SK-N-SH (cell line): ENCODE data around the gene SORBS2. TPM values are rescaled to one million over a fixed set of nuclear protein-coding genes. Genes with fewer than 3 reads are reported as not detected.

Source experiments
- CTCF ChIA-PET: fragments of 300-600, 350-600 bp; formaldehyde crosslinking; extraction: SDS; loops from one replicate; lab custom pipeline; 2021; lab: Yijun Ruan, JAX
- POLR2A ChIA-PET: fragments of 350-600 bp; sonication (Branson Sonifier 250); formaldehyde crosslinking; extraction: SDS; loops from one replicate; lab custom pipeline; 2020; ENCODE audit warnings: antibody characterized with exemption, inconsistent platforms; lab: Yijun Ruan, JAX
- DNase-seq: peaks from one replicate; pipeline ENCODE4 v3.0.0; 2012
- H2AFZ ChIP-seq: fragments of 200-600 bp; sonication (generic); 2 replicates; pipeline ENCODE4 v1.8.1; 2016; ENCODE audit warnings: antibody characterized with exemption, mild to moderate bottlenecking, low read depth
- H3F3A ChIP-seq: fragments of 200-600 bp; sonication (generic); replicated peaks from 2 replicates; pipeline ENCODE3; 2016; ENCODE audit warnings: antibody characterized with exemption, mild to moderate bottlenecking; ENCODE audit not compliant: insufficient read depth
- H3K27ac ChIP-seq, 2 experiments: fragments of 200-500 bp in 1 of 2; fragments of 200-600 bp in 1 of 2; sonication (Bioruptor generic) in 1 of 2; sonication (generic), shearing (Covaris generic) in 1 of 2; 2 replicates each; pipeline versions ENCODE4 v1.5.1 to v1.6.1; 2014 to 2016; ENCODE audit warnings: low read depth in 2 of 2, inconsistent platforms in 1 of 2, low read length in 1 of 2, mild to moderate bottlenecking in 1 of 2, mixed read lengths in 1 of 2
- H3K27me3 ChIP-seq: fragments of 200-600 bp; sonication (generic), shearing (Covaris generic); 2 replicates; pipeline ENCODE4 v1.6.1; 2016; ENCODE audit warnings: mixed run types; ENCODE audit not compliant: insufficient read depth
- H3K36me3 ChIP-seq, 2 experiments: fragments of 200-500 bp in 1 of 2; fragments of 200-600 bp in 1 of 2; sonication (Bioruptor generic) in 1 of 2; sonication (generic) in 1 of 2; replicated peaks in 1 of 2; 2 replicates each; pipeline versions ENCODE3 to v1.5.1; 2014 to 2016; ENCODE audit warnings: low read length in 1 of 2, mild to moderate bottlenecking in 1 of 2; ENCODE audit not compliant: insufficient read depth in 2 of 2, control insufficient read depth in 1 of 2
- H3K4me1 ChIP-seq, 2 experiments: fragments of 200-500 bp in 1 of 2; fragments of 200-600 bp in 1 of 2; sonication (Bioruptor generic) in 1 of 2; sonication (generic), shearing (Covaris generic) in 1 of 2; 2 replicates each; pipeline versions ENCODE4 v1.5.1 to v1.6.1; 2014 to 2016; ENCODE audit warnings: low read depth in 1 of 2, low read length in 1 of 2, mixed run types in 1 of 2; ENCODE audit not compliant: insufficient read depth in 2 of 2, control insufficient read depth in 1 of 2
- H3K4me2 ChIP-seq: fragments of 200-600 bp; sonication (generic), shearing (Covaris generic); 2 replicates; pipeline ENCODE4 v1.6.1; 2017; ENCODE audit warnings: mixed run types
- H3K4me3 ChIP-seq, 2 experiments: fragments of 200-500 bp in 1 of 2; fragments of 200-600 bp in 1 of 2; sonication (Bioruptor generic) in 1 of 2; sonication (generic), shearing (Covaris generic) in 1 of 2; 2 replicates each; pipeline versions ENCODE4 v1.5.1 to v1.8.1; 2014 to 2016; ENCODE audit warnings: low read depth in 2 of 2, inconsistent platforms in 1 of 2, low read length in 1 of 2, mild to moderate bottlenecking in 1 of 2, mixed read lengths in 1 of 2, moderate library complexity in 1 of 2
- H3K79me2 ChIP-seq: fragments of 200-600 bp; sonication (generic); 2 replicates; pipeline ENCODE4 v1.8.1; 2017; ENCODE audit warnings: mild to moderate bottlenecking; ENCODE audit not compliant: insufficient read depth
- H3K9ac ChIP-seq: fragments of 200-600 bp; sonication (generic); 2 replicates; pipeline ENCODE4 v1.6.1; 2017; ENCODE audit warnings: mixed run types
- H3K9me2 ChIP-seq: fragments of 200-600 bp; sonication (generic); 2 replicates; pipeline ENCODE4 v1.6.1; 2017; ENCODE audit warnings: mixed run types
- H3K9me3 ChIP-seq: fragments of 200-600 bp; sonication (generic); 2 replicates; pipeline ENCODE4 v1.6.1; 2017; ENCODE audit warnings: mixed run types, mild to moderate bottlenecking, moderate library complexity
- H4K20me1 ChIP-seq: fragments of 200-600 bp; sonication (generic); 2 replicates; pipeline ENCODE4 v1.6.1; 2017; ENCODE audit warnings: mild to moderate bottlenecking, mixed run types; ENCODE audit not compliant: insufficient read depth
- FOXJ3 ChIP-seq: sonication (generic); formaldehyde crosslinking; IDR thresholded peaks from 2 replicates; pipeline ENCODE4 v1.5.1; 2020; ENCODE audit warnings: mild to moderate bottlenecking, missing genetic modification reagents
- GABPA ChIP-seq: IDR thresholded peaks from 2 replicates; pipeline ENCODE4 v1.4.0; 2012; ENCODE audit warnings: low read depth, mild to moderate bottlenecking
- MAX ChIP-seq: IDR thresholded peaks from 2 replicates; pipeline ENCODE4 v1.4.0; 2012; ENCODE audit warnings: low read depth
- NFIC ChIP-seq: IDR thresholded peaks from 2 replicates; pipeline ENCODE4 v1.4.0; 2012; ENCODE audit warnings: borderline replicate concordance
- REST ChIP-seq: IDR thresholded peaks from 2 replicates; pipeline ENCODE4 v1.6.1; 2012; ENCODE audit warnings: mild to moderate bottlenecking, low read depth, low read length, moderate library complexity
- SMC3 ChIP-seq: IDR thresholded peaks from 2 replicates; pipeline ENCODE4 v1.6.1; 2012; ENCODE audit warnings: low read depth, low read length, improper control_type of control experiment
- TCF12 ChIP-seq: IDR thresholded peaks from 2 replicates; pipeline ENCODE4 v1.4.0; 2012
- TEAD4 ChIP-seq: IDR thresholded peaks from 2 replicates; pipeline ENCODE4 v1.4.0; 2012; ENCODE audit warnings: mild to moderate bottlenecking, borderline replicate concordance; ENCODE audit not compliant: insufficient read depth
- WGBS: methylation state at CpG from one replicate; pipeline ENCODE4 v1.1.6; 2017; ENCODE audit warnings: low lambda C conversion rate; 5-methylcytosine and 5-hydroxymethylcytosine counted together
- polyA plus RNA-seq, 3 experiments: library from polyadenylated mRNA; depleted of rRNA; stranded (reverse); fragments of >200 nt; gene quantifications; 2 replicates each; pipeline ENCODE4 v1.2.3, GENCODE V29; 2012

SORBS2 gene
- polyA plus RNA-seq, 1 of the 3 experiments (the other 2 are of a cell fraction): 2.5 TPM

GRCh38 chr4:185782523-185782922 lies 29.5 kb downstream of the SORBS2 start:
- peak; percentile 28 for DNase-seq
- Histone ChIP-seq H3K4me3 (no peak overlapping the region), H3F3A (peaks cover 3% of the 10 kb centered on the region), H4K20me1 (no peaks in the 10 kb centered on the region), H3K36me3 (no peaks in the 10 kb centered on the region), H3K9ac (no peak overlapping the region), H3K27ac (no peak overlapping the region), H2AFZ (no peak overlapping the region), H3K79me2 (no peaks in the 10 kb centered on the region), H3K9me3 (no peaks in the 10 kb centered on the region), H3K4me1 (no peaks in the 10 kb centered on the region), H3K27me3 (no peaks in the 10 kb centered on the region), H3K9me2 (no peaks in the 10 kb centered on the region), H3K4me2 (no peak overlapping the region)
- POLR2A ChIA-PET: no interaction called here
- TF ChIP-seq NFIC: peak; percentile 65; the same call in 1 of the 2 replicates
- TF ChIP-seq SMC3: no peak
- 0 out of 2 replicates have a peak, but pooled peaks have one; percentile 11 for TF ChIP-seq TCF12
- CTCF ChIA-PET: interaction anchor here (1.1 kb wide), 1 partner anchor 239 kb away, joined by 3 read pairs; no protein-coding TSS in a partner anchor

GRCh38 chr4:185781555-185782215 lies 30.3 kb downstream of the SORBS2 start:
- Histone ChIP-seq H3K9me3 (no peaks in the 10 kb centered on the region), H3K27me3 (no peaks in the 10 kb centered on the region), H2AFZ (no peak overlapping the region)

More at GRCh38 chr4:185781555-185782215, 30.3 kb downstream of the SORBS2 start:
- peaks cover 3% of the 10 kb centered on the region for H3F3A ChIP-seq
- no peak for TF ChIP-seq REST
- TF ChIP-seq TEAD4: no peak
- no peak for TF ChIP-seq GABPA
- TF ChIP-seq FOXJ3 (CRISPR knock-in tag): no peak
- TF ChIP-seq MAX: no peak
- H3K36me3 ChIP-seq: no peaks in the 10 kb centered on the region
- H3K4me1 ChIP-seq: no peaks in the 10 kb centered on the region
- CTCF ChIA-PET: interaction anchor here (1.1 kb wide), 1 partner anchor 240 kb away, joined by 3 read pairs; no protein-coding TSS in a partner anchor
- no peak overlapping the region for H3K9ac ChIP-seq
- H3K79me2 ChIP-seq: no peaks in the 10 kb centered on the region
- H4K20me1 ChIP-seq: no peaks in the 10 kb centered on the region
- no peak overlapping the region for H3K4me2 ChIP-seq
- no peak overlapping the region for H3K27ac ChIP-seq
- no peak overlapping the region for H3K4me3 ChIP-seq
- POLR2A ChIA-PET: no interaction called here
- H3K9me2 ChIP-seq: no peaks in the 10 kb centered on the region
- WGBS: 80% methylated on average over 15 of the region's 15 CpGs
- no peak for DNase-seq
